SK-N-SH (cell line): ENCODE data around the gene C1QTNF8. TPM values are rescaled to one million over a fixed set of nuclear protein-coding genes. Genes with fewer than 3 reads are reported as not detected.

Experiments
- CTCF ChIA-PET: fragments of 300-600, 350-600 bp; formaldehyde crosslinking; extraction: SDS; loops from one replicate; lab custom pipeline; 2021; lab: Yijun Ruan, JAX
- POLR2A ChIA-PET: fragments of 350-600 bp; sonication (Branson Sonifier 250); formaldehyde crosslinking; extraction: SDS; loops from one replicate; lab custom pipeline; 2020; ENCODE audit warnings: antibody characterized with exemption, inconsistent platforms; lab: Yijun Ruan, JAX
- DNase-seq: peaks from one replicate; pipeline ENCODE4 v3.0.0; 2012
- H2AFZ ChIP-seq: fragments of 200-600 bp; sonication (generic); 2 replicates; pipeline ENCODE4 v1.8.1; 2016; ENCODE audit warnings: antibody characterized with exemption, mild to moderate bottlenecking, low read depth
- H3F3A ChIP-seq: fragments of 200-600 bp; sonication (generic); replicated peaks from 2 replicates; pipeline ENCODE3; 2016; ENCODE audit warnings: antibody characterized with exemption, mild to moderate bottlenecking; ENCODE audit not compliant: insufficient read depth
- H3K27ac ChIP-seq, 2 experiments: fragments of 200-500 bp in 1 of 2; fragments of 200-600 bp in 1 of 2; sonication (Bioruptor generic) in 1 of 2; sonication (generic), shearing (Covaris generic) in 1 of 2; 2 replicates each; pipeline versions ENCODE4 v1.5.1 to v1.6.1; 2014 to 2016; ENCODE audit warnings: low read depth in 2 of 2, inconsistent platforms in 1 of 2, low read length in 1 of 2, mild to moderate bottlenecking in 1 of 2, mixed read lengths in 1 of 2
- H3K27me3 ChIP-seq: fragments of 200-600 bp; sonication (generic), shearing (Covaris generic); 2 replicates; pipeline ENCODE4 v1.6.1; 2016; ENCODE audit warnings: mixed run types; ENCODE audit not compliant: insufficient read depth
- H3K36me3 ChIP-seq, 2 experiments: fragments of 200-500 bp in 1 of 2; fragments of 200-600 bp in 1 of 2; sonication (Bioruptor generic) in 1 of 2; sonication (generic) in 1 of 2; replicated peaks in 1 of 2; 2 replicates each; pipeline versions ENCODE3 to v1.5.1; 2014 to 2016; ENCODE audit warnings: low read length in 1 of 2, mild to moderate bottlenecking in 1 of 2; ENCODE audit not compliant: insufficient read depth in 2 of 2, control insufficient read depth in 1 of 2
- H3K4me1 ChIP-seq, 2 experiments: fragments of 200-500 bp in 1 of 2; fragments of 200-600 bp in 1 of 2; sonication (Bioruptor generic) in 1 of 2; sonication (generic), shearing (Covaris generic) in 1 of 2; 2 replicates each; pipeline versions ENCODE4 v1.5.1 to v1.6.1; 2014 to 2016; ENCODE audit warnings: low read depth in 1 of 2, low read length in 1 of 2, mixed run types in 1 of 2; ENCODE audit not compliant: insufficient read depth in 2 of 2, control insufficient read depth in 1 of 2
- H3K4me2 ChIP-seq: fragments of 200-600 bp; sonication (generic), shearing (Covaris generic); 2 replicates; pipeline ENCODE4 v1.6.1; 2017; ENCODE audit warnings: mixed run types
- H3K4me3 ChIP-seq, 2 experiments: fragments of 200-500 bp in 1 of 2; fragments of 200-600 bp in 1 of 2; sonication (Bioruptor generic) in 1 of 2; sonication (generic), shearing (Covaris generic) in 1 of 2; 2 replicates each; pipeline versions ENCODE4 v1.5.1 to v1.8.1; 2014 to 2016; ENCODE audit warnings: low read depth in 2 of 2, inconsistent platforms in 1 of 2, low read length in 1 of 2, mild to moderate bottlenecking in 1 of 2, mixed read lengths in 1 of 2, moderate library complexity in 1 of 2
- H3K79me2 ChIP-seq: fragments of 200-600 bp; sonication (generic); 2 replicates; pipeline ENCODE4 v1.8.1; 2017; ENCODE audit warnings: mild to moderate bottlenecking; ENCODE audit not compliant: insufficient read depth
- H3K9ac ChIP-seq: fragments of 200-600 bp; sonication (generic); 2 replicates; pipeline ENCODE4 v1.6.1; 2017; ENCODE audit warnings: mixed run types
- H3K9me2 ChIP-seq: fragments of 200-600 bp; sonication (generic); 2 replicates; pipeline ENCODE4 v1.6.1; 2017; ENCODE audit warnings: mixed run types
- H3K9me3 ChIP-seq: fragments of 200-600 bp; sonication (generic); 2 replicates; pipeline ENCODE4 v1.6.1; 2017; ENCODE audit warnings: mixed run types, mild to moderate bottlenecking, moderate library complexity
- H4K20me1 ChIP-seq: fragments of 200-600 bp; sonication (generic); 2 replicates; pipeline ENCODE4 v1.6.1; 2017; ENCODE audit warnings: mild to moderate bottlenecking, mixed run types; ENCODE audit not compliant: insufficient read depth
- CHD2 ChIP-seq: fragments of 150-350 bp; IDR thresholded peaks from 2 replicates; pipeline ENCODE4 v1.6.1; 2018; ENCODE audit warnings: low read length; ENCODE audit not compliant: partially characterized antibody
- EZH2phosphoT487 ChIP-seq: fragments of 200-600 bp; sonication (generic); IDR thresholded peaks from 2 replicates; pipeline ENCODE4 v1.6.1; 2017; ENCODE audit warnings: low read depth, mixed run types, mild to moderate bottlenecking, antibody characterized with exemption, moderate library complexity, borderline replicate concordance
- FOSL2 ChIP-seq: IDR thresholded peaks from 2 replicates; pipeline ENCODE4 v1.4.0; 2012; ENCODE audit warnings: low read depth, mild to moderate bottlenecking, moderate library complexity, borderline replicate concordance
- FOXJ3 ChIP-seq: sonication (generic); formaldehyde crosslinking; IDR thresholded peaks from 2 replicates; pipeline ENCODE4 v1.5.1; 2020; ENCODE audit warnings: mild to moderate bottlenecking, missing genetic modification reagents
- GATA2 ChIP-seq: sonication (generic); formaldehyde crosslinking; IDR thresholded peaks from 2 replicates; pipeline ENCODE4 v1.5.0; 2020; ENCODE audit warnings: mild to moderate bottlenecking, missing genetic modification reagents
- MAX ChIP-seq: IDR thresholded peaks from 2 replicates; pipeline ENCODE4 v1.4.0; 2012; ENCODE audit warnings: low read depth
- MEF2A ChIP-seq: IDR thresholded peaks from 2 replicates; pipeline ENCODE4 v1.4.0; 2012; ENCODE audit warnings: low read depth, borderline replicate concordance
- POLR2AphosphoS5 ChIP-seq: IDR thresholded peaks from 2 replicates; pipeline ENCODE4 v1.6.1; 2012; ENCODE audit warnings: low read depth, low read length
- RAD21 ChIP-seq: IDR thresholded peaks from 2 replicates; pipeline ENCODE4 v1.6.1; 2012; ENCODE audit warnings: mild to moderate bottlenecking, low read length
- RCOR1 ChIP-seq: fragments of 150-350 bp; IDR thresholded peaks from 2 replicates; pipeline ENCODE4 v1.6.1; 2017; ENCODE audit warnings: antibody characterized with exemption, low read length
- REST ChIP-seq: IDR thresholded peaks from 2 replicates; pipeline ENCODE4 v1.6.1; 2012; ENCODE audit warnings: mild to moderate bottlenecking, low read depth, low read length, moderate library complexity
- RFX5 ChIP-seq: IDR thresholded peaks from 2 replicates; pipeline ENCODE4 v1.6.1; 2012; ENCODE audit warnings: mild to moderate bottlenecking, improper control_type of control experiment, low read length
- SIN3A ChIP-seq: IDR thresholded peaks from 2 replicates; pipeline ENCODE4 v1.6.1; 2012; ENCODE audit warnings: low read depth, mild to moderate bottlenecking, low read length, moderate library complexity, borderline replicate concordance
- SMC3 ChIP-seq: IDR thresholded peaks from 2 replicates; pipeline ENCODE4 v1.6.1; 2012; ENCODE audit warnings: low read depth, low read length, improper control_type of control experiment
- TCF12 ChIP-seq: IDR thresholded peaks from 2 replicates; pipeline ENCODE4 v1.4.0; 2012
- USF1 ChIP-seq: IDR thresholded peaks from 2 replicates; pipeline ENCODE4 v1.4.0; 2012; ENCODE audit warnings: low read depth, borderline replicate concordance
- ZBTB33 ChIP-seq: IDR thresholded peaks from 2 replicates; pipeline ENCODE4 v1.4.0; 2012; ENCODE audit warnings: low read depth, borderline replicate concordance
- WGBS: methylation state at CpG from one replicate; pipeline ENCODE4 v1.1.6; 2017; ENCODE audit warnings: low lambda C conversion rate; 5-methylcytosine and 5-hydroxymethylcytosine counted together
- polyA plus RNA-seq, 3 experiments: library from polyadenylated mRNA; depleted of rRNA; stranded (reverse); fragments of >200 nt; gene quantifications; 2 replicates each; pipeline ENCODE4 v1.2.3, GENCODE V29; 2012

C1QTNF8 gene
- polyA plus RNA-seq, 1 of the 3 experiments (the other 2 are of a cell fraction), result not detected

DNA sequence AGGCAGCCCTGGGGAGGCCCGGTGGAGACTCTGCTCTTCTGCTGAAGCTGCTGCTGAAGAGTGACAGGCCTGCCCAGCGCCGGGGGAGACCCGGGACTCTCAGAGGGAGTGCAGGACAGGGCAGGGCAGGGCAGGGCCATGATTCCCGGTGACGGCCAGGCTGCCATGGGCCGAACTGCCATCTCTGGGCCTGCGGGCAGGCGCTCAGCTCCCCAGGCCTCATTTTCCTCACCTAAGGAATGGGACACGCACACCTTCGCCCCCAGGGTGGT, 46.1 kb downstream of the C1QTNF8 start (continued):
- TF ChIP-seq TCF12, result no peak

DNA sequence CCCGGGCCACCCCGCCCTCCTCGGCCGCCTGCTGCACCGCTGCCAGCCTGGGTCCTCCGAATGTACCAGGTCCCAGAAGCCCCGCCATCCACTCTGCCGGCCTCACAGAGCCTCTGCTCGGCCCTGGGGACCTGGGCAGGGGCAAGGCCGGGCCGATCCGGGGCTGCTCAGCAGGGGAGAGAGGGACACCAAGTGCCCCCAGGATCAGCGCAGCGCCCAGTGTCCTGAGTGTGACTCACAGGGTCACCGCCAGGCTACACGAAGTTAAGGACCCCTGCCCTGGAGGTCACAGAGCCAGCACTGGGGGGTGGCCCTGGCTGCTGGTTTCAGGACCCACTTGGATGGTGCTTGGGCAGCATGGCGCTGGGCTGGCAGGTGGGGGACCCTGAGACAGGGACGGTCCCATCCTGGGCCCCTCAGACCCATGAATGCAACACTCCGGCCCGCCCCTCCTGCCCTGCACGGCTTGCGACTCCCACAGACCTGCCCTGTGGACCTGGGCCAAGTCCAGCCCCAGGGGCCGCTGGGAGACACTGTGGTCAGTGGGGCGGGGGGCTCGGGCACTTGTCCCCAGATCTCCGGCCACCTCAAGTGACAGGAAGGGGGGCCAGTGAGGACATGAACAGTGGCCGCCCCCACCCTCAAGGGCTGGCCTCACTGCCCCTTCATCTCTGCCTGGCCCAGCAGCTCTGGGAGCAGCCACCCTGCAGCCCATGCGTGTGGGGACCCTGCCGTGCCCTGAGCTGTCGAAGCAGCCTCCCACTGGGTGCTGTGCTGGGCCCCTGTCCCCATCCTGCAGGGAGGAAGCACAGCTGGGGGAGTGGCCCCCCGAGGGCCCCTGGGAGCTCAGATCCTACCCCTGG, 46.7 kb downstream of the C1QTNF8 start:
- WGBS, result 38% methylated on average over 5 of the region's 31 CpGs
- Histone ChIP-seq H3K4me3 (no peak overlapping the region), H3K9ac (no peak overlapping the region), H3K9me3 (no peaks in the 10 kb centered on the region), H3F3A (no peaks in the 10 kb centered on the region), H2AFZ (no peak overlapping the region), H3K27me3 (peaks cover 48% of the 10 kb centered on the region), H3K9me2 (no peaks in the 10 kb centered on the region), H3K4me2 (no peak overlapping the region), H3K4me1 (no peaks in the 10 kb centered on the region), H4K20me1 (no peaks in the 10 kb centered on the region)
- ChIA-PET POLR2A (no interaction called here), CTCF (interaction anchor here (0.6 to 9.6 kb wide), 2 partner anchors 8 to 327 kb away, joined by 3 to 76 read pairs; no protein-coding TSS in a partner anchor)
- no peak for DNase-seq
- no peak for TF ChIP-seq POLR2AphosphoS5
- no peak for TF ChIP-seq CHD2
- no peak for TF ChIP-seq USF1
- TF ChIP-seq RAD21, result no peak
- no peak for TF ChIP-seq REST
- TF ChIP-seq FOSL2, result no peak
- no peak for TF ChIP-seq RCOR1
- no peak for TF ChIP-seq RFX5
- no peak for TF ChIP-seq EZH2phosphoT487
- TF ChIP-seq SMC3, result no peak
- no peak for TF ChIP-seq FOXJ3 (CRISPR knock-in tag)
- no peak for TF ChIP-seq SIN3A
- TF ChIP-seq MEF2A, result no peak
- no peak for TF ChIP-seq GATA2 (CRISPR knock-in tag)
- no peak for TF ChIP-seq ZBTB33
- TF ChIP-seq TCF12, result no peak
- no peak for TF ChIP-seq MAX
- TF ChIP-seq, all 33 proteins: peak for 0
- no peaks in the 10 kb centered on the region for H3K79me2 ChIP-seq
- no peak overlapping the region for H3K27ac ChIP-seq
- no peaks in the 10 kb centered on the region for H3K36me3 ChIP-seq
